ENCODE results near the gene FTO. TPM values are rescaled to one million over a fixed set of nuclear protein-coding genes. Genes with fewer than 3 reads are reported as not detected.

Gene FTO
- polyA plus RNA-seq, 1 donor from 2014 or later, result 80.1 TPM

DNA sequence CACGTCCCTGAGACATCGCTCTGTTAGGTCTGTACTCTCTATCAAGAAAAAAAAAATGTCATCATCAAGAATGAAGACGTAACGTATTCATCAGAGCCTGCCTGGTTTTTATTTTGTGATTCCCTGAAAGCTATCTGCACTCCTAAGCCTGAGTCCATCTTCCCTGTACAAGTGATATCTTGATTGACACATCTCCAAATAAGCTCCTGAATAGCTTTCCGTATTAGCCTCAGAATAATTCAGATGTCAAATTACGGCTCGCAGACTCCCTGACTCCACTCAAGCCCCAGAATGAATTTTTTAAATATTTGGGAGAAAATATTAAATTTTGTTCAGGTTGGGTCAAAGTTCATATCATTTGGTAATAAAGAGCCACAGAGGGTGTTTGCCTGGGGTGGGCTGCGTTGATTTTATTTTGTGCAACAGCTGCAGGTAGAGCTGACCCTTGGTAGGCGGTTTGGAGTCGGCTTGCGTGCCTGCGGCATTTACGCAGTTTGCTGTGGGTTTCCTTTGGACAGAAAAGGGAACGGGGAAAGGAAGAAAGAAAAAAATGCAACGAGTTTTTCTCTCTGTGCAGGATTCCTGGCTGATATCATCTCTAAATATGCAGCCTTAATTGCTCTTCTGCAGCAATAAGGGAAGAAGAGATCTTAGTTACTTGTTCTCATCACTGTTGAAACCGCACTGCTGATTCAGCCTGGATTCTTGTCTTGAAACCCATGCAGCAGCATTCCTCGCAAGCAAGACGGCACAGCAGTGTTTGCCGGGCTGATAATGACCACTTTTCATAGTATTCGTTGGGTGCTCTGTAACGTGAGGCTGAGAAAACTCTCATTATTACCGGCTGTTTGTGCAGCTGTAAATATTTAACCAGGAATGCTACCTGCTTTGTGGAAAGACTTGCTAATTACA, 467.9 kb downstream of the FTO start:
- TF ChIP-seq, protein P1, sequence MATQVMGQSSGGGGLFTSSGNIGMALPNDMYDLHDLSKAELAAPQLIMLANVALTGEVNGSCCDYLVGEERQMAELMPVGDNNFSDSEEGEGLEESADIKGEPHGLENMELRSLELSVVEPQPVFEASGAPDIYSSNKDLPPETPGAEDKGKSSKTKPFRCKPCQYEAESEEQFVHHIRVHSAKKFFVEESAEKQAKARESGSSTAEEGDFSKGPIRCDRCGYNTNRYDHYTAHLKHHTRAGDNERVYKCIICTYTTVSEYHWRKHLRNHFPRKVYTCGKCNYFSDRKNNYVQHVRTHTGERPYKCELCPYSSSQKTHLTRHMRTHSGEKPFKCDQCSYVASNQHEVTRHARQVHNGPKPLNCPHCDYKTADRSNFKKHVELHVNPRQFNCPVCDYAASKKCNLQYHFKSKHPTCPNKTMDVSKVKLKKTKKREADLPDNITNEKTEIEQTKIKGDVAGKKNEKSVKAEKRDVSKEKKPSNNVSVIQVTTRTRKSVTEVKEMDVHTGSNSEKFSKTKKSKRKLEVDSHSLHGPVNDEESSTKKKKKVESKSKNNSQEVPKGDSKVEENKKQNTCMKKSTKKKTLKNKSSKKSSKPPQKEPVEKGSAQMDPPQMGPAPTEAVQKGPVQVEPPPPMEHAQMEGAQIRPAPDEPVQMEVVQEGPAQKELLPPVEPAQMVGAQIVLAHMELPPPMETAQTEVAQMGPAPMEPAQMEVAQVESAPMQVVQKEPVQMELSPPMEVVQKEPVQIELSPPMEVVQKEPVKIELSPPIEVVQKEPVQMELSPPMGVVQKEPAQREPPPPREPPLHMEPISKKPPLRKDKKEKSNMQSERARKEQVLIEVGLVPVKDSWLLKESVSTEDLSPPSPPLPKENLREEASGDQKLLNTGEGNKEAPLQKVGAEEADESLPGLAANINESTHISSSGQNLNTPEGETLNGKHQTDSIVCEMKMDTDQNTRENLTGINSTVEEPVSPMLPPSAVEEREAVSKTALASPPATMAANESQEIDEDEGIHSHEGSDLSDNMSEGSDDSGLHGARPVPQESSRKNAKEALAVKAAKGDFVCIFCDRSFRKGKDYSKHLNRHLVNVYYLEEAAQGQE (IDR thresholded peaks at IDR 0.05; ENCODE audit: borderline replicate concordance), result no peak
- TF ChIP-seq MXI1 (conservative IDR thresholded peaks at IDR 0.05; ENCODE audit: poor library complexity, severe bottlenecking) (no peak), EP300 (conservative IDR thresholded peaks at IDR 0.05; ENCODE audit: poor library complexity, severe bottlenecking) (no peak), TAF1 (IDR thresholded peaks at IDR 0.05; ENCODE audit: low read depth) (no peak), EZH2 (IDR thresholded peaks at IDR 0.05; ENCODE audit: borderline replicate concordance, insufficient read depth, low read length, poor library complexity, severe bottlenecking) (no peak), RAD21 (conservative IDR thresholded peaks at IDR 0.05) (no peak), SMC3 (conservative IDR thresholded peaks at IDR 0.05; ENCODE audit: poor library complexity) (no peak), CTCF (IDR thresholded peaks at IDR 0.05; ENCODE audit: poor library complexity, severe bottlenecking) (no peak)
- no peaks in the 10 kb centered on the region for H3K79me2 ChIP-seq (replicated peaks; ENCODE audit: insufficient read depth, low read length)
- no peak overlapping the region for H3K4me2 ChIP-seq (ENCODE audit: low read length)
- no peak overlapping the region for H3K9ac ChIP-seq (ENCODE audit: low read length)
- H3K9me3 ChIP-seq (ENCODE audit: low read length), result no peaks in the 10 kb centered on the region
- no peak overlapping the region for H3K4me3 ChIP-seq (ENCODE audit: low read length)
- H3K27ac ChIP-seq (ENCODE audit: low read length), result no peak overlapping the region
- H3K36me3 ChIP-seq (ENCODE audit: insufficient read depth, low read length), result no peaks in the 10 kb centered on the region
- H3K27me3 ChIP-seq (ENCODE audit: insufficient read depth, low read depth, low read length), result no peaks in the 10 kb centered on the region
- no peaks in the 10 kb centered on the region for H4K20me1 ChIP-seq (ENCODE audit: insufficient read depth)
- H2AFZ ChIP-seq (ENCODE audit: low read depth, low read length), result no peak overlapping the region
- no peaks in the 10 kb centered on the region for H3F3A ChIP-seq (ENCODE audit: insufficient read depth, low read length, poor library complexity, severe bottlenecking)
- H3K9me2 ChIP-seq (ENCODE audit: insufficient read depth, low read length), result no peaks in the 10 kb centered on the region

GRCh38 chr16:54173490-54173889, 469.5 kb downstream of the FTO start:
- Histone ChIP-seq H3F3A (ENCODE audit: insufficient read depth, low read length, poor library complexity, severe bottlenecking) (no peaks in the 10 kb centered on the region), H3K9me3 (ENCODE audit: low read length) (no peaks in the 10 kb centered on the region), H3K9ac (ENCODE audit: low read length) (no peak overlapping the region), H3K27ac (ENCODE audit: low read length) (no peak overlapping the region), H3K36me3 (ENCODE audit: insufficient read depth, low read length) (no peaks in the 10 kb centered on the region), H3K9me2 (ENCODE audit: insufficient read depth, low read length) (no peaks in the 10 kb centered on the region), H3K27me3 (ENCODE audit: insufficient read depth, low read depth, low read length) (no peaks in the 10 kb centered on the region), H3K79me2 (replicated peaks; ENCODE audit: insufficient read depth, low read length) (no peaks in the 10 kb centered on the region), H3K4me2 (ENCODE audit: low read length) (no peak overlapping the region), H2AFZ (ENCODE audit: low read depth, low read length) (no peak overlapping the region), H4K20me1 (ENCODE audit: insufficient read depth) (no peaks in the 10 kb centered on the region), H3K4me3 (ENCODE audit: low read length) (no peak overlapping the region)
- TF ChIP-seq SMC3 (conservative IDR thresholded peaks at IDR 0.05; ENCODE audit: poor library complexity), result no peak
- TF ChIP-seq, protein P1 (IDR thresholded peaks at IDR 0.05; ENCODE audit: borderline replicate concordance), result no peak
- no peak for TF ChIP-seq RAD21 (conservative IDR thresholded peaks at IDR 0.05)
- no peak for TF ChIP-seq EZH2 (IDR thresholded peaks at IDR 0.05; ENCODE audit: borderline replicate concordance, insufficient read depth, low read length, poor library complexity, severe bottlenecking)
- no peak for TF ChIP-seq MXI1 (conservative IDR thresholded peaks at IDR 0.05; ENCODE audit: poor library complexity, severe bottlenecking)
- TF ChIP-seq TAF1 (IDR thresholded peaks at IDR 0.05; ENCODE audit: low read depth), result no peak
- no peak for TF ChIP-seq POLR2AphosphoS5 (IDR thresholded peaks at IDR 0.05)
- no peak for TF ChIP-seq EP300 (conservative IDR thresholded peaks at IDR 0.05; ENCODE audit: poor library complexity, severe bottlenecking)
- no peak for TF ChIP-seq CTCF (IDR thresholded peaks at IDR 0.05; ENCODE audit: poor library complexity, severe bottlenecking)

Data from neural cell (in vitro differentiated cells).